MM.1S (cell line): ENCODE results near the gene CCNYL1.

Experiments
- DNase-seq: peaks from one replicate; pipeline ENCODE4 v3.0.0-alpha.2; 2015
- H2AFZ ChIP-seq: fragments of 300-600 bp; sonication (generic); 2 replicates; pipeline ENCODE4 v1.6.0; 2016; ENCODE audit warnings: antibody characterized with exemption, low read length
- H3F3A ChIP-seq: fragments of 300-600 bp; sonication (generic); 2 replicates; pipeline ENCODE4 v1.6.1; 2016; ENCODE audit warnings: mild to moderate bottlenecking, antibody characterized with exemption, low read length, moderate library complexity, mixed read lengths; ENCODE audit not compliant: insufficient read depth
- H3K27ac ChIP-seq: fragments of 300-600 bp; sonication (generic); 2 replicates; pipeline ENCODE4 v1.5.1; 2016; ENCODE audit warnings: mild to moderate bottlenecking, low read length
- H3K27me3 ChIP-seq: fragments of 300-600 bp; sonication (generic); replicated peaks from 2 replicates; pipeline ENCODE4 v1.6.0; 2016; ENCODE audit warnings: low read length; ENCODE audit not compliant: insufficient read depth
- H3K36me3 ChIP-seq: fragments of 300-600 bp; sonication (generic); replicated peaks from 2 replicates; pipeline ENCODE4 v1.6.1; 2016; ENCODE audit warnings: mild to moderate bottlenecking, low read length, mixed read lengths; ENCODE audit not compliant: insufficient read depth
- H3K4me1 ChIP-seq: fragments of 300-600 bp; sonication (generic); 2 replicates; pipeline ENCODE4 v1.6.1; 2016; ENCODE audit warnings: low read length, mixed read lengths
- H3K4me2 ChIP-seq: fragments of 300-600 bp; sonication (generic); 2 replicates; pipeline ENCODE4 v1.6.0; 2016; ENCODE audit warnings: low read depth, low read length
- H3K4me3 ChIP-seq: fragments of 300-600 bp; sonication (generic); 2 replicates; pipeline ENCODE4 v1.5.1; 2016; ENCODE audit warnings: low read length, mixed read lengths
- H3K79me2 ChIP-seq: fragments of 300-600 bp; sonication (generic); 2 replicates; pipeline ENCODE4 v1.6.1; 2016; ENCODE audit warnings: mixed run types, low read length, mixed read lengths
- H3K9ac ChIP-seq: fragments of 300-600 bp; sonication (generic); 2 replicates; pipeline ENCODE4 v1.6.1; 2016; ENCODE audit warnings: low read length, mixed read lengths
- H3K9me2 ChIP-seq: fragments of 300-600 bp; sonication (generic); replicated peaks from 2 replicates; pipeline ENCODE4 v1.6.1; 2016; ENCODE audit warnings: mild to moderate bottlenecking, low read length, mixed read lengths; ENCODE audit not compliant: insufficient read depth
- H3K9me3 ChIP-seq: fragments of 300-600 bp; sonication (generic); replicated peaks from 2 replicates; pipeline ENCODE4 v1.6.1; 2016; ENCODE audit warnings: mild to moderate bottlenecking, low read length, mixed read lengths; ENCODE audit not compliant: insufficient read depth
- H4K20me1 ChIP-seq: fragments of 300-600 bp; sonication (generic); 2 replicates; pipeline ENCODE4 v1.6.1; 2016; ENCODE audit warnings: mild to moderate bottlenecking, low read length, moderate library complexity, mixed read lengths; ENCODE audit not compliant: insufficient read depth
- EZH2 ChIP-seq: fragments of 300-600 bp; sonication (generic); optimal IDR thresholded peaks from 2 replicates; pipeline ENCODE3; 2017; ENCODE audit warnings: low read depth, mild to moderate bottlenecking, antibody characterized with exemption, low read length, mixed read lengths
- EZH2phosphoT487 ChIP-seq: fragments of 300-600 bp; sonication (generic); IDR thresholded peaks from 2 replicates; pipeline ENCODE4 v1.6.1; 2018; ENCODE audit warnings: antibody characterized with exemption, low read length
- TF ChIP-seq, protein P1 (sequence below): fragments of 300-600 bp; sonication (generic); IDR thresholded peaks from 2 replicates; pipeline ENCODE4 v1.5.1; 2016; ENCODE audit warnings: antibody characterized with exemption, low read length, mixed read lengths

CCNYL1 gene

GRCh38 chr2:207743514-207743913 lies 32.1 kb downstream of the CCNYL1 start:
- H2AFZ ChIP-seq: no peak overlapping the region
- no peak for DNase-seq
- no peaks in the 10 kb centered on the region for H3F3A ChIP-seq
- H3K9ac ChIP-seq: no peak overlapping the region
- no peak overlapping the region for H3K4me2 ChIP-seq
- no peaks in the 10 kb centered on the region for H4K20me1 ChIP-seq
- H3K36me3 ChIP-seq: no peaks in the 10 kb centered on the region
- no peaks in the 10 kb centered on the region for H3K9me2 ChIP-seq
- H3K9me3 ChIP-seq: no peaks in the 10 kb centered on the region
- no peaks in the 10 kb centered on the region for H3K4me1 ChIP-seq
- no peaks in the 10 kb centered on the region for H3K27me3 ChIP-seq
- TF ChIP-seq, protein P1, sequence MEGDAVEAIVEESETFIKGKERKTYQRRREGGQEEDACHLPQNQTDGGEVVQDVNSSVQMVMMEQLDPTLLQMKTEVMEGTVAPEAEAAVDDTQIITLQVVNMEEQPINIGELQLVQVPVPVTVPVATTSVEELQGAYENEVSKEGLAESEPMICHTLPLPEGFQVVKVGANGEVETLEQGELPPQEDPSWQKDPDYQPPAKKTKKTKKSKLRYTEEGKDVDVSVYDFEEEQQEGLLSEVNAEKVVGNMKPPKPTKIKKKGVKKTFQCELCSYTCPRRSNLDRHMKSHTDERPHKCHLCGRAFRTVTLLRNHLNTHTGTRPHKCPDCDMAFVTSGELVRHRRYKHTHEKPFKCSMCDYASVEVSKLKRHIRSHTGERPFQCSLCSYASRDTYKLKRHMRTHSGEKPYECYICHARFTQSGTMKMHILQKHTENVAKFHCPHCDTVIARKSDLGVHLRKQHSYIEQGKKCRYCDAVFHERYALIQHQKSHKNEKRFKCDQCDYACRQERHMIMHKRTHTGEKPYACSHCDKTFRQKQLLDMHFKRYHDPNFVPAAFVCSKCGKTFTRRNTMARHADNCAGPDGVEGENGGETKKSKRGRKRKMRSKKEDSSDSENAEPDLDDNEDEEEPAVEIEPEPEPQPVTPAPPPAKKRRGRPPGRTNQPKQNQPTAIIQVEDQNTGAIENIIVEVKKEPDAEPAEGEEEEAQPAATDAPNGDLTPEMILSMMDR: no peak
- TF ChIP-seq EZH2phosphoT487 (no peak), EZH2 (no peak)
- H3K4me3 ChIP-seq: no peak overlapping the region
- no peak overlapping the region for H3K27ac ChIP-seq
- no peaks in the 10 kb centered on the region for H3K79me2 ChIP-seq

DNA sequence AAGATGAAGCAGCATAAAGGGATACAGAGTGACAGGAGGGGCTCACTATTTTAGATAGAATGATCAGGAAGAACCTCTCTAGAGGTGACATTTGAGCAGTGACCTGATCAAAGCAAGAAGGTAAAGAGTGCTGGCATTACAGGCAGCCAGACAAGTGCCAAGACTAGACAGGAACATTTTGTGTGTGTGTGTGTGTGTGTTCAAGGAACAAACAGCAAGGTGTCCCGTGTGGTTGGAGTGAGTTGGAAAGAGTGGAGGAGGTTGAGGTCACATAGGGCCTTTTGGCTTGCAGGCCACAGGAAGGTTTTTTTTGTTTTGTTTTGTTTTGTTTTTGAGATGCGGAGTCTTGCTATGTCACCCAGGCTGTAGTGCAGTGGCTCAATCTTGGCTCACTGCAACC lies 32.6 kb downstream of the CCNYL1 start:
- H3K9me2 ChIP-seq: no peaks in the 10 kb centered on the region
- no peak overlapping the region for H2AFZ ChIP-seq
- no peaks in the 10 kb centered on the region for H3K4me1 ChIP-seq
- TF ChIP-seq EZH2 (no peak), EZH2phosphoT487 (no peak)
- TF ChIP-seq, protein P1: no peak
- H3K79me2 ChIP-seq: no peaks in the 10 kb centered on the region
- H3K4me3 ChIP-seq: no peak overlapping the region
- H4K20me1 ChIP-seq: no peaks in the 10 kb centered on the region
- no peak overlapping the region for H3K9ac ChIP-seq
- no peaks in the 10 kb centered on the region for H3K9me3 ChIP-seq
- H3K36me3 ChIP-seq: no peaks in the 10 kb centered on the region
- no peaks in the 10 kb centered on the region for H3K27me3 ChIP-seq
- no peak overlapping the region for H3K27ac ChIP-seq
- no peak overlapping the region for H3K4me2 ChIP-seq
- H3F3A ChIP-seq: no peaks in the 10 kb centered on the region
- DNase-seq: no peak

DNA sequence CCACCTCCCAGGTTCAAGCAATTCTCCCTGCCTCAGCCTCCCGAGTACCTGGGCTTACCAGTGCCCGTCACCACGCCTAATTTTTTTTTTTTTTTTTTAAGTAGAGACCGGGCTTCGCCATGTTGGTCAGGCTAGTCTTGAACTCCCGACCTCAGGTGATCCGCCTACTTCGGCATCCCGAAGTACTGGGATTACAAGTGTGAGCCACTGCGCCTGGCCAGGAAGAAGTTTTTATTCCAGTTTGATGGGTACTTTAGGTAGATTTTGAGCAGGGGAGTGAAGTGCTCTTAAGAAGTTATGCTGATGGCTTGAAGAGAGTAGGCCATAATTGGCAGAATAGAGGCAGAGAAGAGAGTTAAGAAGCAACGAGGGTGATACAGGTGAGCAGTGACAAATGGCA lies 33.0 kb downstream of the CCNYL1 start:
- Histone ChIP-seq H3K36me3 (no peaks in the 10 kb centered on the region), H3K4me3 (no peak overlapping the region), H2AFZ (no peak overlapping the region), H3K9me3 (no peaks in the 10 kb centered on the region), H4K20me1 (no peaks in the 10 kb centered on the region), H3K27ac (no peak overlapping the region), H3K79me2 (no peaks in the 10 kb centered on the region), H3K4me2 (no peak overlapping the region), H3K27me3 (no peaks in the 10 kb centered on the region), H3F3A (no peaks in the 10 kb centered on the region), H3K9me2 (no peaks in the 10 kb centered on the region), H3K9ac (no peak overlapping the region), H3K4me1 (no peaks in the 10 kb centered on the region)
- TF ChIP-seq EZH2 (no peak), EZH2phosphoT487 (no peak)
- TF ChIP-seq, protein P1: no peak
- DNase-seq: no peak
